Stimulated activated CD4-positive, alpha-beta T cell treated with anti-CD3 and anti-CD28 coated beads, TNF-alpha, amount 100 ng/mL, for 48 hours (primary cell): ENCODE data around the gene MRPL18.
"Not testable (repeated sequence)": the region's sequence is repeated elsewhere in the genome, so short reads cannot be mapped to it uniquely, and the experiment has no call there.

Experiments used
- DNase-seq, 3 donors: peaks; one replicate each; pipeline ENCODE4 v3.0.0-alpha.2; 2020; ENCODE audit warnings: low read depth in 3 of 3

Gene MRPL18

GRCh38 chr6:159816775-159817174 is 26.5 kb downstream of the MRPL18 start:
- not testable (repeated sequence) for DNase-seq

GRCh38 chr6:159817951-159818739 is 27.9 kb downstream of the MRPL18 start:
- no peak for DNase-seq

- DNase-seq: no peak
Observed at GRCh38 chr6:159819098-159819497, 28.8 kb downstream of the MRPL18 start.

- peak in 2 of 3 donors; percentile 3 to 10 for DNase-seq
Observed at GRCh38 chr6:159819932-159820640, 29.8 kb downstream of the MRPL18 start.

GRCh38 chr6:159821122-159821521 is 30.9 kb downstream of the MRPL18 start:
- DNase-seq: no peak

- no peak for DNase-seq
Observed at GRCh38 chr6:159821726-159822125, 31.5 kb downstream of the MRPL18 start.

GRCh38 chr6:159823953-159824352 is 33.7 kb downstream of the MRPL18 start:
- no peak for DNase-seq

- DNase-seq: not testable (repeated sequence)
Observed at GRCh38 chr6:159824690-159825089, 34.4 kb downstream of the MRPL18 start.

GRCh38 chr6:159826004-159826403 is 35.7 kb downstream of the MRPL18 start:
- DNase-seq: no peak

GRCh38 chr6:159826968-159827647 is 36.8 kb downstream of the MRPL18 start:
- DNase-seq: no peak

GRCh38 chr6:159828074-159828473 is 37.8 kb downstream of the MRPL18 start:
- no peak for DNase-seq

GRCh38 chr6:159829526-159829925 is 39.3 kb downstream of the MRPL18 start:
- no peak for DNase-seq

- DNase-seq: no peak
Observed at GRCh38 chr6:159830501-159831372, 40.5 kb downstream of the MRPL18 start.

GRCh38 chr6:159831373-159831679 is 41.1 kb downstream of the MRPL18 start:
- DNase-seq: no peak

GRCh38 chr6:159832946-159833345 is 42.7 kb downstream of the MRPL18 start:
- no peak for DNase-seq

- no peak for DNase-seq
Observed at GRCh38 chr6:159833556-159833955, 43.3 kb downstream of the MRPL18 start.

GRCh38 chr6:159833997-159834603 is 43.8 kb downstream of the MRPL18 start:
- DNase-seq: no peak

GRCh38 chr6:159836718-159837490 is 46.6 kb downstream of the MRPL18 start:
- no peak for DNase-seq

- no peak for DNase-seq
Observed at GRCh38 chr6:159837511-159837910, 47.2 kb downstream of the MRPL18 start.

- DNase-seq: no peak
Observed at GRCh38 chr6:159838020-159838744, 47.9 kb downstream of the MRPL18 start.
